Esophagus squamous epithelium (tissue), 4 donors: ENCODE results near the gene SSTR3.

Experiments used
- CTCF ChIP-seq, 6 experiments: fragments of 450-650 bp in 4 of 6; fragments of 200-600 bp in 2 of 6; sonication (generic) in 2 of 6; IDR thresholded peaks; one replicate each; pipeline ENCODE4 v1.5.1; 2016 to 2019; ENCODE audit warnings: antibody characterized with exemption in 6 of 6, mild to moderate bottlenecking in 4 of 6, moderate library complexity in 4 of 6
- POLR2A ChIP-seq, 4 donors: fragments of 450-650 bp; IDR thresholded peaks; one replicate each; pipeline ENCODE4 v1.6.1; 2017; ENCODE audit warnings: antibody characterized with exemption in 4 of 4, mild to moderate bottlenecking in 4 of 4, moderate library complexity in 3 of 4

GRCh38 chr22:37232140-37232998 is 20.1 kb upstream of the SSTR3 start:
- no peak for TF ChIP-seq CTCF (IDR thresholded peaks at IDR 0.05)
- TF ChIP-seq POLR2A (IDR thresholded peaks at IDR 0.05), result no peak
